Right lobe of liver (tissue), 4 donors: Measurements from ENCODE around the gene CYP4F22.

Source experiments
- CTCF ChIP-seq, 4 donors: fragments of 200-600 bp in 3 of 4; fragments of 450-650 bp in 1 of 4; IDR thresholded peaks; one replicate each; pipeline versions ENCODE4 v1.5.1 to v1.8.0; 2016 to 2022; ENCODE audit warnings: antibody characterized with exemption in 4 of 4, mild to moderate bottlenecking in 2 of 4
- POLR2A ChIP-seq: fragments of 450-650 bp; IDR thresholded peaks from one replicate; pipeline ENCODE4 v1.6.1; 2017; ENCODE audit warnings: antibody characterized with exemption, mild to moderate bottlenecking
- donor health status: DM: no; HTN: no; CAD: no.
- donor health status: DM: no; HTN: no; CAD: no.
- donor health status: DM: no; HTN: yes; CAD: no.

GRCh38 chr19:15466851-15467733 lies 41.2 kb upstream of the CYP4F22 start:
- TF ChIP-seq CTCF (IDR thresholded peaks at IDR 0.05) (no peak), POLR2A (no peak)
